GM12875 (cell line): ENCODE measurements around the gene FITM1.

Experiments
- H3K4me3 ChIP-seq: one replicate; pipeline ENCODE4 v1.5.1; 2011; ENCODE audit warnings: low read depth, low read length, control low read depth
- CTCF ChIP-seq: IDR thresholded peaks from 2 replicates; pipeline ENCODE4 v1.5.1; 2011; ENCODE audit warnings: low read depth, mild to moderate bottlenecking, control low read depth, inconsistent platforms, low read length, moderate library complexity, borderline replicate concordance; ENCODE audit not compliant: insufficient read depth

Gene FITM1

GRCh38 chr14:24147761-24148428 is 17.4 kb downstream of the FITM1 start:
- H3K4me3 ChIP-seq, result peak overlapping the region; percentile 63
- no peak for TF ChIP-seq CTCF

GRCh38 chr14:24149302-24149969 is 19.0 kb downstream of the FITM1 start:
- no peak for TF ChIP-seq CTCF
- no peak overlapping the region for H3K4me3 ChIP-seq

- TF ChIP-seq CTCF, result no peak
- no peak overlapping the region for H3K4me3 ChIP-seq
Observed at GRCh38 chr14:24150061-24150460, 19.6 kb downstream of the FITM1 start.

- H3K4me3 ChIP-seq, result no peak overlapping the region
- TF ChIP-seq CTCF, result no peak
Observed at GRCh38 chr14:24150567-24150966, 20.1 kb downstream of the FITM1 start.

- H3K4me3 ChIP-seq, result no peak overlapping the region
- TF ChIP-seq CTCF, result no peak
Observed at GRCh38 chr14:24150993-24151392, 20.5 kb downstream of the FITM1 start.

GRCh38 chr14:24151404-24152080 is 21.1 kb downstream of the FITM1 start:
- no peak overlapping the region for H3K4me3 ChIP-seq
- TF ChIP-seq CTCF, result no peak

- H3K4me3 ChIP-seq, result no peak overlapping the region
- no peak for TF ChIP-seq CTCF
Observed at GRCh38 chr14:24155100-24155499, 24.6 kb downstream of the FITM1 start.
